ENCODE measurements around the gene SDHAF2. TPM values are rescaled to one million over a fixed set of nuclear protein-coding genes. Genes with fewer than 3 reads are reported as not detected.

SDHAF2 gene
- total RNA-seq, 1 experiment from 2014 or later = 90.4 TPM

- H4K20me1 ChIP-seq (ENCODE audit: low read length) = no peaks in the 10 kb centered on the region
- H3K9me2 ChIP-seq (replicated peaks; ENCODE audit: low read length) = no peaks in the 10 kb centered on the region
- TF ChIP-seq EZH2 (IDR thresholded peaks at IDR 0.05; ENCODE audit: low read length, unreplicated experiment) (no peak), EZH2phosphoT487 (IDR thresholded peaks at IDR 0.05; ENCODE audit: borderline replicate concordance, low read length) (no peak), CTCF (conservative IDR thresholded peaks at IDR 0.05; ENCODE audit: low read depth, low read length) (no peak)
- peaks cover 26% of the 10 kb centered on the region; the same call in 1 of the 2 replicates for H3K79me2 ChIP-seq (ENCODE audit: low read length)
- no peak overlapping the region for H3K4me2 ChIP-seq (ENCODE audit: low read length)
- no peak overlapping the region for H3K4me3 ChIP-seq (ENCODE audit: low read length)
- H3K4me1 ChIP-seq (ENCODE audit: insufficient read depth, low read length) = 0 out of 2 replicates have a peak, but pooled peaks cover 3% of the 10 kb centered on the region
- no peaks in the 10 kb centered on the region for H3K9me3 ChIP-seq (ENCODE audit: low read length)
- no peak for ATAC-seq
- no peak for DNase-seq
- peaks cover 54% of the 10 kb centered on the region for H3K36me3 ChIP-seq (ENCODE audit: low read depth, low read length)
- ChIA-PET POLR2A (ENCODE audit: unreplicated experiment) (no interaction called here), CTCF (interaction anchor here (0.6 to 1.7 kb wide), 16 partner anchors 11 to 1146 kb away, joined by 3 to 12 read pairs (median 4); no protein-coding TSS in a partner anchor)
- no peaks in the 10 kb centered on the region for H3K27me3 ChIP-seq (ENCODE audit: low read length)
- intact Hi-C loops (cut with micrococcal nuclease) = no loop called here
- H3K27ac ChIP-seq (ENCODE audit: low read length) = no peak overlapping the region
- peaks cover 9% of the 10 kb centered on the region for H3F3A ChIP-seq (ENCODE audit: low read length, unreplicated experiment)
- no TSS peak for BruUV-seq (replicated peaks)
- no peak overlapping the region for H3K9ac ChIP-seq (ENCODE audit: low read length)
- no peak overlapping the region for H2AFZ ChIP-seq (ENCODE audit: low read length)
Measured at GRCh38 chr11:61445516-61445915, 15.6 kb downstream of the SDHAF2 start.

- TF ChIP-seq EZH2 (IDR thresholded peaks at IDR 0.05; ENCODE audit: low read length, unreplicated experiment) (no peak), CTCF (conservative IDR thresholded peaks at IDR 0.05; ENCODE audit: low read depth, low read length) (peak; percentile 98), EZH2phosphoT487 (IDR thresholded peaks at IDR 0.05; ENCODE audit: borderline replicate concordance, low read length) (no peak)
- no peaks in the 10 kb centered on the region for H4K20me1 ChIP-seq (ENCODE audit: low read length)
Measured at GRCh38 chr11:61446211-61446651, 16.3 kb downstream of the SDHAF2 start.

More at GRCh38 chr11:61446211-61446651, 16.3 kb downstream of the SDHAF2 start:
- CTCF ChIA-PET = interaction anchor here (0.6 to 1.7 kb wide), 17 partner anchors 11 to 1146 kb away, joined by 3 to 12 read pairs (median 3); no protein-coding TSS in a partner anchor
- Histone ChIP-seq H3K27ac (ENCODE audit: low read length) (no peak overlapping the region), H3K9me3 (ENCODE audit: low read length) (no peaks in the 10 kb centered on the region), H3K4me2 (ENCODE audit: low read length) (no peak overlapping the region), H3F3A (ENCODE audit: low read length, unreplicated experiment) (peaks cover 9% of the 10 kb centered on the region), H3K79me2 (ENCODE audit: low read length) (peaks cover 22% of the 10 kb centered on the region; the same call in 1 of the 2 replicates), H3K4me1 (ENCODE audit: insufficient read depth, low read length) (0 out of 2 replicates have a peak, but pooled peaks cover 3% of the 10 kb centered on the region), H2AFZ (ENCODE audit: low read length) (no peak overlapping the region), H3K36me3 (ENCODE audit: low read depth, low read length) (peaks cover 47% of the 10 kb centered on the region), H3K27me3 (ENCODE audit: low read length) (no peaks in the 10 kb centered on the region), H3K4me3 (ENCODE audit: low read length) (no peak overlapping the region), H3K9ac (ENCODE audit: low read length) (no peak overlapping the region), H3K9me2 (replicated peaks; ENCODE audit: low read length) (no peaks in the 10 kb centered on the region)
- POLR2A ChIA-PET (ENCODE audit: unreplicated experiment) = no interaction called here
- ATAC-seq (peak; percentile 99), DNase-seq (peak; percentile 98)
- no TSS peak for BruUV-seq (replicated peaks)
- intact Hi-C loops (cut with micrococcal nuclease) = loop anchor here (1.0 to 2.0 kb wide), 4 partner anchors 31 to 192 kb away; no protein-coding TSS in a partner anchor

All from PC-3 (cell line).